Activated naive CD4-positive, alpha-beta T cell treated with anti-CD3 and anti-CD28 coated beads, Interleukin-2, amount 10 ng/mL, durations not matched to agents 5 hours and 36 hours (primary cell): Measurements from ENCODE around the gene ISLR2. TPM values are rescaled to one million over a fixed set of nuclear protein-coding genes. Genes with fewer than 3 reads are reported as not detected.

Experiments
- total RNA-seq, 2 experiments: library from RNA; stranded (reverse); gene quantifications; one replicate each; pipeline ENCODE4 v1.2.3, GENCODE V29; 2021

The ISLR2 gene, protein sequence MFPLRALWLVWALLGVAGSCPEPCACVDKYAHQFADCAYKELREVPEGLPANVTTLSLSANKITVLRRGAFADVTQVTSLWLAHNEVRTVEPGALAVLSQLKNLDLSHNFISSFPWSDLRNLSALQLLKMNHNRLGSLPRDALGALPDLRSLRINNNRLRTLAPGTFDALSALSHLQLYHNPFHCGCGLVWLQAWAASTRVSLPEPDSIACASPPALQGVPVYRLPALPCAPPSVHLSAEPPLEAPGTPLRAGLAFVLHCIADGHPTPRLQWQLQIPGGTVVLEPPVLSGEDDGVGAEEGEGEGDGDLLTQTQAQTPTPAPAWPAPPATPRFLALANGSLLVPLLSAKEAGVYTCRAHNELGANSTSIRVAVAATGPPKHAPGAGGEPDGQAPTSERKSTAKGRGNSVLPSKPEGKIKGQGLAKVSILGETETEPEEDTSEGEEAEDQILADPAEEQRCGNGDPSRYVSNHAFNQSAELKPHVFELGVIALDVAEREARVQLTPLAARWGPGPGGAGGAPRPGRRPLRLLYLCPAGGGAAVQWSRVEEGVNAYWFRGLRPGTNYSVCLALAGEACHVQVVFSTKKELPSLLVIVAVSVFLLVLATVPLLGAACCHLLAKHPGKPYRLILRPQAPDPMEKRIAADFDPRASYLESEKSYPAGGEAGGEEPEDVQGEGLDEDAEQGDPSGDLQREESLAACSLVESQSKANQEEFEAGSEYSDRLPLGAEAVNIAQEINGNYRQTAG
- not detected for total RNA-seq

DNA sequence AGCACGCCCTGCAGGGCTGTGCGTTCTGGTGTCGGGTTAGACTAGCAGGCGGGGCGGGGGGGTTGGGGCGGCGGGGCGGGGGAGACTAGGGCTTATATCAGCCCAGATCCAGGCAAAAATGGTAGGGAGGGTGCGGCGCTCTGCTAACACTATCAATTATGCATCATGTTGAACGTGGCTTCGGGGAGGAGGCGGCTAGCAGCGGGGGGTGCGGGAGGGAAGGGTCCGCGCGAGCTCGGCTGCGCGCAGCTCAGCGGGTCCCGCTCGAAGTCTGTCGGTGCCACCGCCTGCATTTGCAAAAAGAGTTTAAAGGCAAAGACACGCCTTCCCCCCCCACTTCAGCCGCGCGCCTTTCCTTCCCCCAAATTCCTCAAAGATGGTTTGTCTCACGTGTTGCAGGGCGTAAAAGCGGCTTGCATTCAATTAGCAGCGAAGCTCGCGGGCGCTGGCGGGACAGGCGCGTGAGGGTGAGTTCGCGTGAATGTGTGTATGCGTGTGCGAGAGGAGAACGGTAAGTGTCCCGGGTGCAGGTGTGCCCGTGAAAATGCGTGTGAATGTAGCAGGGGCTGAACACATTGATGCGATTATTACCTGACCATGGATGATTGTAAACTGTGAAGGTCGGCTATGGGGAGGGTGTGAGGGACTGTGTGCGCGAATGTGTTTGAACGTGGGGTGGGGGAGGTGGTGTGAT lies at the start of gene ISLR2:
ISLR2 (plus strand) TSS at position 432 of the 694 bp plus-strand sequence. CDS start 2,169 bp downstream, outside the sequence.

DNA sequence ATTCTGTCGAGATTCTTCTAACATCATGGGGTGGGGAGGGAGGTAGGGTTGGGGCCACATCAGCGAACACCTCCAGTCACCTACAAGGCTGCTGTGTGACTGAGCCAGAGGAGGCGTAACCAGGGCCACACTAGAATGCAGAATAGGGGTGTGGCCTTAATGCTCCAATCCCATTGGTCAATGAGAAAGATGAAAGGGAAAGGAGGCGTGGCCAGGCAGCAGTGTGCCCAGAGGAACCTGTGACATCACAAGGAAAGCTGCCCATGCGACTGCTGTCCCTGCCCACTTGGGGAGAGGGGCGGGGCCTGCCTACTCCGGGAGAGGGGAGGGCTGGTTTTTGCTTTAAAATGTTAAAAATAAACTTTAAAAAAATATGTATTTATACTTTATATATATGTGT lies 47.9 kb upstream of the ISLR2 start, which contains the start of gene GOLGA6A:
GOLGA6A (minus strand) TSS at position 101 of the 400 bp plus-strand sequence; CDS start at position 60, 41 bp downstream.

DNA sequence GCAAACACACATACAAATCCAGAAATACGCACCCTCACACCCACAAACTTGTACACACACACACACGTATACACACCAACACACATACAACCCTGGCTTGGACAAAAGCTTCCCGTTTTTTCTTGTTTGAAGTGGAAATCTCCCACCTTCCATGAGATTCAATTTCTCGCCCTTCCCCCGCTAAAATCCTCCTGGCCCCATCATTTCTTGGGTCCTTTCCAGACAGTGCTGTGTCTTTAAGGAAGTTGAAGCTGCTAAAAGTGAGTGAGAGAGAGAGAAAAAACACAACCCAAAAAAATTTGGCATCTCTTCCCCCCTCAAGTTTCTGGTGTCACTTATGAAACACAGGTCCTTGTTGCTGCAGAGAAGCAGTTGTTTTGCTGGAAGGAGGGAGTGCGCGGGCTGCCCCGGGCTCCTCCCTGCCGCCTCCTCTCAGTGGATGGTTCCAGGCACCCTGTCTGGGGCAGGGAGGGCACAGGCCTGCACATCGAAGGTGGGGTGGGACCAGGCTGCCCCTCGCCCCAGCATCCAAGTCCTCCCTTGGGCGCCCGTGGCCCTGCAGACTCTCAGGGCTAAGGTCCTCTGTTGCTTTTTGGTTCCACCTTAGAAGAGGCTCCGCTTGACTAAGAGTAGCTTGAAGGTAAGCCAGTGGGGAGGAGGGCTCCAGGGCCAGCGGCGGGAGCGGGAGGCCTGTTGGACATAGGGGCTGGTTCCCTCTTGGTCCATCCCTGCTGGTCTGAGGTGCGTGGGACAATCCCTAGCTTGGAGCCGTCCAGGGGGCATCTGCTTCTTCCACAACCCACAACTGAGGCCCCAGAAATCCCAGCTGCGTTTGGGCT lies 43.2 kb downstream of the ISLR2 start, which contains the start of gene ISLR:
ISLR (plus strand) TSS at position 331 of the 839 bp plus-strand sequence. CDS start 1,149 bp downstream, outside the sequence.

Other genes starting within 250 kb of the ISLR2 start
- 1 to 10 TPM; 1.9 to 2.5 TPM for gene LOXL1, start 204.1 kb upstream of the ISLR2 start, total RNA-seq
- 1 to 10 TPM; 8.3 to 9.5 TPM for gene STOML1, start 138.3 kb upstream of the ISLR2 start, total RNA-seq
- gene PML, start 135.9 kb upstream of the ISLR2 start, total RNA-seq: 10 to 100 TPM; 83.8 to 92.3 TPM
- gene GOLGA6A, start 48.0 kb upstream of the ISLR2 start, total RNA-seq: under 1 TPM in 1 of 2 experiments, not detected in 1; 0.08 TPM
- gene ISLR, start 43.1 kb downstream of the ISLR2 start, total RNA-seq: not detected
- gene STRA6, start 72.2 kb downstream of the ISLR2 start, total RNA-seq: not detected
- not detected for gene CCDC33, start 105.7 kb downstream of the ISLR2 start, total RNA-seq
- gene CYP11A1, start 237.1 kb downstream of the ISLR2 start, total RNA-seq: not detected